SK-N-MC (cell line): ENCODE data around the gene HOXB5.

Source experiments
- EZH2 ChIP-seq: fragments of 200-600 bp; sonication (generic); IDR thresholded peaks from one replicate; pipeline ENCODE4 v1.6.1; 2017; ENCODE audit warnings: antibody characterized with exemption
- FOXP2 ChIP-seq: optimal IDR thresholded peaks from 2 replicates; pipeline ENCODE3; 2011; ENCODE audit warnings: mild to moderate bottlenecking, moderate library complexity; ENCODE audit not compliant: insufficient read depth; ENCODE audit errors: extremely low read length, control extremely low read depth
- POLR2AphosphoS5 ChIP-seq: IDR thresholded peaks from 2 replicates; pipeline ENCODE4 v1.6.1; 2012; ENCODE audit warnings: mild to moderate bottlenecking, low read depth, low read length, borderline replicate concordance

- TF ChIP-seq POLR2AphosphoS5 = no peak
- no peak for TF ChIP-seq EZH2
- TF ChIP-seq FOXP2 = no peak
These were observed 40.4 kb downstream of the HOXB5 start for GRCh38 chr17:48553190-48553547.
